Measurements from ENCODE around the gene TDP1. TPM values are rescaled to one million over a fixed set of nuclear protein-coding genes. Genes with fewer than 3 reads are reported as not detected.
A peak's percentile ranks its signal among the peaks of the same experiment; 100 is the strongest.

The TDP1 gene
- total RNA-seq (10 to 100 TPM; 19.5 to 31.2 (median 27.0) TPM), polyA plus RNA-seq (1 to 10 TPM; 5.9 to 9.4 (median 8.8) TPM)
- long read RNA-seq, donor 1, partial matches to known transcripts: 0 of 3 reads
- long read RNA-seq, donor 1, other reads (novel, unspliced or antisense): 0 of 3 reads
- long read RNA-seq, donor 2, partial matches to known transcripts: 0 of 3 reads
- long read RNA-seq, donor 2, other reads (novel, unspliced or antisense): 0 of 3 reads

- H3K9me3 ChIP-seq: no peaks in the 10 kb centered on the region
- peaks cover 0 to 16% (median 3%) of the 10 kb centered on the region in 6 donors for H3K36me3 ChIP-seq
- peak within 1 kb of the TSS; percentile 87 to 98 (median 93) for H3K4me3 ChIP-seq
- peak within 1 kb of the TSS; percentile 91 to 98 (median 96) for H3K27ac ChIP-seq
- no peaks in the 10 kb centered on the region for H3K27me3 ChIP-seq (replicated peaks in 1 of 7)
- DNase-seq: peak; percentile 100
- H3K4me1 ChIP-seq: peaks cover 12 to 59% (median 36%) of the 10 kb centered on the region in 6 donors
- intact Hi-C loops (cut with DNase I; ENCODE audit: low total_unique reads): no loop called here
- TF ChIP-seq POLR2AphosphoS5 (IDR thresholded peaks at IDR 0.05): peak; percentile 95 to 97 (median 96)
- peak in 7 of 11 experiments; percentile 8 to 57 (median 24) for TF ChIP-seq CTCF (IDR thresholded peaks at IDR 0.05 in 8 of 11, conservative IDR thresholded peaks at IDR 0.05 in 3 of 11)
- TF ChIP-seq POLR2A (IDR thresholded peaks at IDR 0.05): peak in 2 of 3 donors; percentile 59 to 85
- 0 to 1% (median 0%) methylated on average over 32 to 84 of the region's 84 CpGs for WGBS, 5 donors
Observed at GRCh38 chr14:89955745-89956660, at the start of gene TDP1. Gene TDP1, plus strand, starts transcription at chr14:89955927. Its CDS starts 7,188 bp downstream, at chr14:89963115.

GRCh38 chr14:89906000-89906399, 49.7 kb upstream of the TDP1 start:
- TF ChIP-seq CTCF (IDR thresholded peaks at IDR 0.05 in 8 of 11, conservative IDR thresholded peaks at IDR 0.05 in 3 of 11) (no peak), POLR2A (IDR thresholded peaks at IDR 0.05) (no peak), POLR2AphosphoS5 (IDR thresholded peaks at IDR 0.05) (no peak)
- H3K27ac ChIP-seq: no peak overlapping the region

GRCh38 chr14:89907655-89908054, 48.1 kb upstream of the TDP1 start:
- no peak overlapping the region for H3K4me3 ChIP-seq
- intact Hi-C loops (cut with DNase I; ENCODE audit: low total_unique reads): no loop called here
- H3K27ac ChIP-seq: no peak overlapping the region
- TF ChIP-seq CTCF (IDR thresholded peaks at IDR 0.05 in 8 of 11, conservative IDR thresholded peaks at IDR 0.05 in 3 of 11) (no peak), POLR2A (IDR thresholded peaks at IDR 0.05) (no peak), POLR2AphosphoS5 (IDR thresholded peaks at IDR 0.05) (no peak)
- DNase-seq: no peak
- H3K27me3 ChIP-seq (replicated peaks in 1 of 7): no peaks in the 10 kb centered on the region
- H3K9me3 ChIP-seq: no peaks in the 10 kb centered on the region
- 86 to 94% (median 91%) methylated on average over 4 of the region's 4 CpGs for WGBS, 5 donors
- no peaks in the 10 kb centered on the region for H3K36me3 ChIP-seq
- H3K4me1 ChIP-seq: peaks cover 0 to 27% (median 2%) of the 10 kb centered on the region in 6 donors

More at GRCh38 chr14:89906000-89906399, 49.7 kb upstream of the TDP1 start:
- intact Hi-C loops (cut with DNase I; ENCODE audit: low total_unique reads): no loop called here
- no peaks in the 10 kb centered on the region for H3K27me3 ChIP-seq (replicated peaks in 1 of 7)
- no peaks in the 10 kb centered on the region for H3K9me3 ChIP-seq
- no peak for DNase-seq
- H3K4me3 ChIP-seq: no peak overlapping the region
- peaks cover 0 to 12% (median 1%) of the 10 kb centered on the region in 6 donors for H3K4me1 ChIP-seq
- no peaks in the 10 kb centered on the region for H3K36me3 ChIP-seq

Data from spleen (tissue), 13 donors.